Measurements from ENCODE around the gene THSD4. TPM values are rescaled to one million over a fixed set of nuclear protein-coding genes. Genes with fewer than 3 reads are reported as not detected.

The THSD4 gene
- 0.31 and 1.2 TPM in 2 replicates for total RNA-seq (2014; rRNA removed; shearing (Covaris generic))

- no peak for DNase-seq (ENCODE audit: low spot score)
- in situ Hi-C loops (cut with HindIII; ENCODE audit: low sequenced_read_pairs) = no loop called here
Measured at GRCh38 chr15:71114887-71115566, at the start of gene THSD4. THSD4 (plus strand) TSS chr15:71115471.

GRCh38 chr15:71066983-71067382 lies 48.3 kb upstream of the THSD4 start:
- in situ Hi-C loops (cut with HindIII; ENCODE audit: low sequenced_read_pairs) = no loop called here
- no peak for DNase-seq (ENCODE audit: low spot score)

GRCh38 chr15:71069693-71070092 lies 45.6 kb upstream of the THSD4 start:
- in situ Hi-C loops (cut with HindIII; ENCODE audit: low sequenced_read_pairs) = no loop called here

GRCh38 chr15:71071529-71071928 lies 43.7 kb upstream of the THSD4 start:
- DNase-seq (ENCODE audit: low spot score) = no peak
- in situ Hi-C loops (cut with HindIII; ENCODE audit: low sequenced_read_pairs) = no loop called here

More at GRCh38 chr15:71069693-71070092, 45.6 kb upstream of the THSD4 start:
- DNase-seq (ENCODE audit: low spot score) = no peak

GRCh38 chr15:71072423-71072822 lies 42.8 kb upstream of the THSD4 start:
- no peak for DNase-seq (ENCODE audit: low spot score)
- in situ Hi-C loops (cut with HindIII; ENCODE audit: low sequenced_read_pairs) = no loop called here

- DNase-seq (ENCODE audit: low spot score) = no peak
- in situ Hi-C loops (cut with HindIII; ENCODE audit: low sequenced_read_pairs) = no loop called here
Measured at GRCh38 chr15:71078506-71079207, 36.6 kb upstream of the THSD4 start.

- in situ Hi-C loops (cut with HindIII; ENCODE audit: low sequenced_read_pairs) = no loop called here
- no peak for DNase-seq (ENCODE audit: low spot score)
Measured at GRCh38 chr15:71079208-71080044, 35.8 kb upstream of the THSD4 start.

GRCh38 chr15:71080166-71080565 lies 35.1 kb upstream of the THSD4 start:
- no peak for DNase-seq (ENCODE audit: low spot score)
- in situ Hi-C loops (cut with HindIII; ENCODE audit: low sequenced_read_pairs) = no loop called here

- DNase-seq (ENCODE audit: low spot score) = no peak
- in situ Hi-C loops (cut with HindIII; ENCODE audit: low sequenced_read_pairs) = no loop called here
Measured at GRCh38 chr15:71080705-71081104, 34.6 kb upstream of the THSD4 start.

GRCh38 chr15:71082803-71083202 lies 32.5 kb upstream of the THSD4 start:
- in situ Hi-C loops (cut with HindIII; ENCODE audit: low sequenced_read_pairs) = no loop called here
- DNase-seq (ENCODE audit: low spot score) = no peak

GRCh38 chr15:71083349-71083748 lies 31.9 kb upstream of the THSD4 start:
- no peak for DNase-seq (ENCODE audit: low spot score)
- in situ Hi-C loops (cut with HindIII; ENCODE audit: low sequenced_read_pairs) = no loop called here

- DNase-seq (ENCODE audit: low spot score) = no peak
- in situ Hi-C loops (cut with HindIII; ENCODE audit: low sequenced_read_pairs) = no loop called here
Measured at GRCh38 chr15:71084264-71084663, 31.0 kb upstream of the THSD4 start.

- in situ Hi-C loops (cut with HindIII; ENCODE audit: low sequenced_read_pairs) = no loop called here
- no peak for DNase-seq (ENCODE audit: low spot score)
Measured at GRCh38 chr15:71085809-71086208, 29.5 kb upstream of the THSD4 start.

- no peak for DNase-seq (ENCODE audit: low spot score)
- in situ Hi-C loops (cut with HindIII; ENCODE audit: low sequenced_read_pairs) = no loop called here
Measured at GRCh38 chr15:71088155-71088554, 27.1 kb upstream of the THSD4 start.

- no peak for DNase-seq (ENCODE audit: low spot score)
- in situ Hi-C loops (cut with HindIII; ENCODE audit: low sequenced_read_pairs) = no loop called here
Measured at GRCh38 chr15:71088683-71089082, 26.6 kb upstream of the THSD4 start.

GRCh38 chr15:71089801-71090200 lies 25.5 kb upstream of the THSD4 start:
- in situ Hi-C loops (cut with HindIII; ENCODE audit: low sequenced_read_pairs) = no loop called here
- no peak for DNase-seq (ENCODE audit: low spot score)

- no peak for DNase-seq (ENCODE audit: low spot score)
- in situ Hi-C loops (cut with HindIII; ENCODE audit: low sequenced_read_pairs) = no loop called here
Measured at GRCh38 chr15:71091601-71092000, 23.7 kb upstream of the THSD4 start.

GRCh38 chr15:71092056-71092600 lies 23.1 kb upstream of the THSD4 start:
- DNase-seq (ENCODE audit: low spot score) = no peak
- in situ Hi-C loops (cut with HindIII; ENCODE audit: low sequenced_read_pairs) = no loop called here

GRCh38 chr15:71093054-71094024 lies 21.9 kb upstream of the THSD4 start:
- in situ Hi-C loops (cut with HindIII; ENCODE audit: low sequenced_read_pairs) = no loop called here

More at GRCh38 chr15:71093054-71094024, 21.9 kb upstream of the THSD4 start:
- DNase-seq (ENCODE audit: low spot score) = no peak

Measured in G401 (cell line).